ENCODE data around the gene SH3GLB2.

The SH3GLB2 gene

GRCh38 chr9:129027685-129028191, 393 bp downstream of the SH3GLB2 start:
- no peak for DNase-seq (ENCODE audit: low read depth)
- peak overlapping the region; percentile 70 for H3K4me3 ChIP-seq (ENCODE audit: low read depth, low read length)
- no peak for TF ChIP-seq CTCF (conservative IDR thresholded peaks at IDR 0.05; ENCODE audit: low read depth, low read length)

- H3K4me3 ChIP-seq (ENCODE audit: low read depth, low read length) = peak overlapping the region; percentile 70
- no peak for TF ChIP-seq CTCF (conservative IDR thresholded peaks at IDR 0.05; ENCODE audit: low read depth, low read length)
- DNase-seq (ENCODE audit: low read depth) = no peak
Observed at GRCh38 chr9:129027224-129027684, 877 bp downstream of the SH3GLB2 start.

- peak; percentile 41 for DNase-seq (ENCODE audit: low read depth)
- TF ChIP-seq CTCF (conservative IDR thresholded peaks at IDR 0.05; ENCODE audit: low read depth, low read length) = no peak
- no peak overlapping the region for H3K4me3 ChIP-seq (ENCODE audit: low read depth, low read length)
Observed at GRCh38 chr9:129026442-129027223, 1.5 kb downstream of the SH3GLB2 start.

GRCh38 chr9:129023908-129024233, 4.3 kb downstream of the SH3GLB2 start:
- no peak for DNase-seq (ENCODE audit: low read depth)
- no peak overlapping the region for H3K4me3 ChIP-seq (ENCODE audit: low read depth, low read length)
- no peak for TF ChIP-seq CTCF (conservative IDR thresholded peaks at IDR 0.05; ENCODE audit: low read depth, low read length)

GRCh38 chr9:129023036-129023907, 4.9 kb downstream of the SH3GLB2 start:
- peak; percentile 79 for DNase-seq (ENCODE audit: low read depth)
- H3K4me3 ChIP-seq (ENCODE audit: low read depth, low read length) = no peak overlapping the region
- TF ChIP-seq CTCF (conservative IDR thresholded peaks at IDR 0.05; ENCODE audit: low read depth, low read length) = no peak

GRCh38 chr9:129022037-129022436, 6.1 kb downstream of the SH3GLB2 start:
- TF ChIP-seq CTCF (conservative IDR thresholded peaks at IDR 0.05; ENCODE audit: low read depth, low read length) = no peak

More at GRCh38 chr9:129022037-129022436, 6.1 kb downstream of the SH3GLB2 start:
- no peak overlapping the region for H3K4me3 ChIP-seq (ENCODE audit: low read depth, low read length)
- DNase-seq (ENCODE audit: low read depth) = no peak

Data from choroid plexus epithelial cell (primary cell).